Activated T-cell treated with anti-CD3 and anti-CD28 coated beads, Interleukin-2, amount 50 U/mL, for 48 hours (primary cell): ENCODE results near the gene GNGT2.

Experiments used
- DNase-seq, 2 experiments: peaks; one replicate each; pipeline ENCODE4 v3.0.0-alpha.2; 2020

Gene GNGT2

DNA sequence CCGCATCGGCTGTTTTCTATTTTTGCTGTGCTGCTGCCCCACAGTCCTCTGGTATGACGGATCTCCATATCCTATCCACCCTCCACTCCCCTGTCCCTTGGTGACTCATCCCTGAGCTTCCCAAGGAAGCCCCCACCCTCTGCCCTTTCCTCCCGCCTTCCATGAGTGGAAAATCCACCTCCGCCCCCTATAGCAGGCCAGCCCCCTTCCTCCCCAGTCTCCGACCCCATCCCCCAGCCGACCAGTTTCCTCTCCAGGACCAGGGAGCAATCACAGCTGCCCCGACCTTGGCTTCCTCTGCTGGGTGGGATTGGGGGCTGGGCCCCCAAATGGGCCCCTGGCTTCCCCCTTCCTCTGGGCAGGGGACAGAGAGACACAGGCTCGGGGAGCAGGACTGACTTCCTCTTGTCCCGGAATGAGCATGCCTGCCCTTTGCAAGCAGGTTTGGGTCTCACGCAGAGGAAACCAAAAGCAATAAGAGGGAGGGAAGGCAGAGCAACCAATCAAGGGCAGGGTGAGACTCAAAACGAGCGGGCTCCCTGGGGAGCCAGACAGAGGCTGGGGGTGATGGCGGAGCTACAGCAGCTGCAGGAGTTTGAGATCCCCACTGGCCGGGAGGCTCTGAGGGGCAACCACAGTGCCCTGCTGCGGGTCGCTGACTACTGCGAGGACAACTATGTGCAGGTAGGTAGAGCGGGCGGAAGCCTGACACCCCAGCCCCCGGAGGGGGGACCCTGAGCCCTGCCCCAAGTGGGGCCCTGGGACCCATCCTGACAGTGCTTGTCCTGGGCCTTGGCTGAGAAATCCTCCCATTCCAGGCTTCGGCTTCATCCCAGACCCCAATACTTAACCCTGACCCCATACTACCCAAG is at the start of gene GNGT2, which contains the start of gene ABI3:
Gene GNGT2 (minus strand): TSS at position 417 of the 872 bp plus-strand sequence. CDS start 3,152 bp downstream, outside the sequence.
Gene ABI3 (plus strand): TSS at position 550 of the 872 bp plus-strand sequence. CDS start 18 bp downstream, at position 568.
- DNase-seq = peak; percentile 78 to 80

DNA sequence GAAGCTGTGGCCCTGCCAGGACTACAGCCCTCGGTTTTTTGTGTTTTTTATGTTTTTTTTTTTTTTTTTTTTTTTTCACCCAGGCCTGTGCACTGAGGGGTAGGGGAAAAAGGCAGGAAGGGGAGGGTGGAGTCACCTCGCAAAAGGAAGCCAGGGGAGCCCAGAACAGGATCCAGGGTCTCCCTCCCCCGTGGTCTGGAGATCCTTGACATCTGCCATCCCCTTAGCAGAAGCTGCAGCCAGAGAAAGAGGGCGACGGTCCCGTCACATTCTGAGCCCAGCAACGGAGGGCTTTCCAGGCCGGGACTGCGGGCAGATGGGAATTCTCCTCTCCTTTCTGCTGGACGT is 49.3 kb upstream of the GNGT2 start:
- no peak for DNase-seq

- no peak for DNase-seq
Observed at GRCh38 chr17:49258394-49258793, 48.0 kb upstream of the GNGT2 start.

- no peak for DNase-seq
Observed at GRCh38 chr17:49255125-49255524, 44.8 kb upstream of the GNGT2 start.

GRCh38 chr17:49254066-49254465 is 43.7 kb upstream of the GNGT2 start:
- no peak for DNase-seq

- DNase-seq = no peak
Observed at GRCh38 chr17:49252148-49252695, 41.8 kb upstream of the GNGT2 start.

- DNase-seq = no peak
Observed at GRCh38 chr17:49249890-49250522, 39.6 kb upstream of the GNGT2 start.

DNA sequence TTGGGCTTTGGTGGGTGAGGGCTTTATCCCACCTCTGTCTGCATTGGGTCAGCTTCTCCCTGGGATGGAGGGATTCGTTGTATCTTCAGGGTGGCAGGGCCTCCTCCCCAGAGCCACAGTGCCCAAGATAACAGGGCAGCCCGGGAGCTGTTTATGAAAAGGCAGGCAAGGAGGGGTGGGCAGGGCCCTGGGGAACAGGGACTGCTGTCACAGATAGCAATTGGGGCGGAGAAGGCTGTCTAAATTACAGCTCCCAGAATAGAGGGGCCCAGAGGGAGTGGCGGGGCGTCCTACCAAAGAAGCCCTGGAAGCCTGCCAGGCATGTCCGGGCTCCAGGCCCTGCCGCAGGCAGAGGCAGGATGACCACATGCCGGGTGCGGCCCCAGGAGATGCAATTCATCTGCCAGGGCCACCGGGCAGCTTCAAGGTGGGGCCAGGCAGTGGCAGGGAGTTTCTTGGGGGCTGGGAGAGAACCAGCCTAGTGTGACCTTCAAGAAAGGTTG is 39.0 kb upstream of the GNGT2 start:
- no peak for DNase-seq

DNA sequence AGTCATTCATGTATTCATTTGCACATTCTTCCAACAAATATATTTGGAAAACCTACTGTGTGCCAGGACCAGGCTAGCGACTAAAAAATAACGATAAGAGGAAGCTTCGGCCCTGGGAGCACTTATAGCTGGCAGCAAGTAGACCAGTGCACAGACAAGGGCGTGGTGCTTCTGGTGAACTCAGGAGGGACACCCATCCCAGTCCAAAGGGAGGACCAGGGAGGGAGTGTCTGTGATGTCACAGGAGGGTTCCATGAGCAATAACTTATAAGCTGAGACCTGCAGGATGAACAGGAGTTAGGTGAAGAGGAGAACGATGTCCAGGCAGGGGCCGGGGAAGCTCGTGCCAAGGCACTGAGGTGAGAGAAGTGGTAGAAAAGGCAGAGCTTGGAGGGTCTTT is 37.6 kb upstream of the GNGT2 start:
- DNase-seq = no peak

GRCh38 chr17:49244839-49245238 is 34.5 kb upstream of the GNGT2 start:
- DNase-seq = no peak

GRCh38 chr17:49242813-49243212 is 32.4 kb upstream of the GNGT2 start:
- no peak for DNase-seq

GRCh38 chr17:49241692-49242397 is 31.5 kb upstream of the GNGT2 start:
- no peak for DNase-seq

DNA sequence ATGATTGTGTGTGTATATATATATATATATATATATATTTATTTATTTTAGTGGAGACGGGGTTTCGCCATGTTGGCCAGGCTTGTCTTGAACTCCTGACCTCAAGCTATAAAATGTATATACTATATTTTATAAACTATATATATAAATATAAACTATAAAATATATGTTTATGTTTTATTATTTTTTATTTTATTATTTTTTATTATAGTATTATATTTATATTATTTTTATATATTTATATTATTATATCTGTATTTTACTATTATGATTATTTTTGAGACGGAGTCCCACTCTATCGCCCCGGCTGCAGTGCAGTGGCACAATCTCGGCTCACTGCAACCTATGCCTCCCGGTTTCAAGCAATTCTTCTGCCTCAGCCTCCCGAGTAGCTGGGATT is 30.7 kb upstream of the GNGT2 start:
- DNase-seq = no peak

GRCh38 chr17:49240619-49241018 is 30.2 kb upstream of the GNGT2 start:
- no peak for DNase-seq

DNA sequence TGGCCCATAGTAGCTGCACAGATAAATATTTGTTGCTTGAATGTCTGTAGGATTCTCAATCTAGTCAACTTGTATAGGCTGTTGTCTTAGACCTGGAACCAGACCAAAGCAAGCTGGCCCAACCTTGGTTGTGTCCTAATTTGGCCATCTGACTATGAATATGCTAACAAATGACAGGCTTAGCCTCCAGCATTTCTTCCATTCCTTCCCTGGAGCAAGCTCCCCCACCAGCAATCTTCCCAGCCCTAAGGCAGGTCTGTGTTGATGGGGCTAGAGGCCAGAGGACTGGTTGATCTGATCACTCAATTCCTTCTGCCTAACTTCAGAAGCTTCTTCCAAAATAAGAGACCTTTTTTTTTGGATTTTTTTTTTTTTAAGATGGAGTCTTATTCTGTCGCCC is 29.6 kb upstream of the GNGT2 start:
- DNase-seq = no peak

DNA sequence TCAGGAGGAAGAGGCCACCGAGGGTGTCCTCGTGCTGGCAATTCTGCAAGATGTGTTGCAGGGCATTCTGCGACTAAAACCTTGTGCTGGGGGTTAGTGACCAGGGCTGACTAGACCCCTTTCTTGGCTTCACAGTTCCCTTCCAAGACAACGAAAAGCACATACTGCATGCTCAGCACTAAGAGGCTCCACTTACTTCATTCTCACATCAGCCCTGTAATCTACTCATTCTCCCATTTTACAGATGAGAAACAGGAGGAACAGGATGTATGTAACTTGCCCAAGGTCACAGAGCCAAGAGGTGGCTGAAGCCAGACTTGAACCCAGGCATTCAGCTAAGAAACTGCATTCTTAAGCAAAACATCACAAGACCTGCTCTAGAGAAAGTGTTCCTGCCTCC is 25.5 kb upstream of the GNGT2 start:
- DNase-seq = no peak

GRCh38 chr17:49234509-49235080 is 24.2 kb upstream of the GNGT2 start:
- no peak for DNase-seq

- DNase-seq = no peak
Observed at GRCh38 chr17:49231563-49231894, 21.2 kb upstream of the GNGT2 start.

- DNase-seq = peak; percentile 88 to 91
Observed at GRCh38 chr17:49230636-49231562, 20.5 kb upstream of the GNGT2 start, which contains the start of gene PHOSPHO1. PHOSPHO1 (minus strand) TSS chr17:49230787; CDS start chr17:49226691, 4,096 bp downstream.

DNA sequence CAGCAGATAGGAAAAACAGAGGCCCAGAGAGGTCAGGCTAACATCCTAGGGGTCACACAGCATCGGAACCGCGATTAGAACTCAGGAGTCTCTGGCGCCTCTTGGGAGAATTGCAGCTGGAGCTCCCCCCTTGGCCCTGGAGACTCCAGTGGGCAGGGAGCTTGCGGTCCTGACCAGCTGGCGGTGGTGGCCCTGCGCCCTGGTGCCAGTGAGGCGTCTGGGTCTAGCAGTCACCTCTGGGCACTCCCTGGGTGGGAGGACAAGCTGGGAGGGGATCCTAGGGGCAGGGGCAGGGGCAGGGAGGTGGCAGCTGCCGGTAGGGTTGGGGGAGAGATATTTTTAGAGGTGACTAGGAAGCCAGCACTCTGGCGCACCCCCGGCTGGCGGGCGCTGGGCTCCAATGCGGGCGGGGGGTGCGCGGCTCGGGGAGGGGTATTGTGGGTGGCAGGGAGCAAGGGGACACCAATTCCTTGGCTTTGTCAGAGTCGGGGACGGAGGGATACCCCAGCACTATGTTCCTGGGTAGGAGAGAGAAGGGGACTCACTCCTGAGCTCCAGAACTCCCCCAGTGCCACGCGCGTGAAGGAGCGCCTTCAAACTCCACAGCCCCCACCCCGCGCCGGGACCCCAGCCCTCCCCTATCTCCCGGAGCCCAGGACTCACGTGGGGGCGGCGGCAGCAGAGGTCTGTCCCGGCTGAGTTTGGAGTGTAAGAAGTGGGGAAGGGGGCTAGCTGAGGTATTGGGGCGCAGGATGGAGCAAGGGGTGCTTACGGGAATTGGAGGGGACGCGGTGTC is 19.6 kb upstream of the GNGT2 start:
- DNase-seq = no peak
